ENCODE data around the gene MEI1.

MEI1 gene

DNA sequence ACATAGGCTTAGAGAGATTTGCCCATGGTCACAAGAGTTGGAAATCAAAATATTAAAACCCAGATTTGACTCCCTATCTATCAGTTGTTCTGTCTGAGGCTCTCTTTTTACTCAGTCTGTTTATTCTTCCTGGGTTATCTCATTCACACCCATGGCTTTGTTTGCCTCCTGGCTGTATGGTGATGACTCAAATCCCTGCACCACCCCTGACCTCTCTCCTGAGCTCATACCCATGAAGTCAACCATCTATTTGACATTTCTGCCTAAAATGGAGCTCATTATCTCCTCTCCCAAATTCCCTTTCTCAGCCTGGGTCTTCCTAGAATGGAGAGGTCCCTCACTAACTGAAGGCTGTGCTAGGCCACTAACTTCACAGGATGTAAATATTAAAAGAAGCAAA is 73.3 kb downstream of the MEI1 start:
- no peaks in the 10 kb centered on the region for H3K9me3 ChIP-seq (ENCODE audit: control insufficient read depth in 1 of 2, low read length in 2 of 2)
- H3K27ac ChIP-seq (ENCODE audit: low read length): no peak overlapping the region
- no peaks in the 10 kb centered on the region for H3K36me3 ChIP-seq (ENCODE audit: control insufficient read depth in 1 of 2, insufficient read depth in 2 of 2, low read length in 2 of 2)
- H3K27me3 ChIP-seq (ENCODE audit: low read depth, low read length): no peaks in the 10 kb centered on the region
- no peaks in the 10 kb centered on the region for H3K4me1 ChIP-seq (ENCODE audit: control insufficient read depth in 1 of 2, insufficient read depth in 2 of 2, low read length in 2 of 2)
- no peak overlapping the region for H3K4me3 ChIP-seq (ENCODE audit: low read depth in 1 of 2, low read length in 2 of 2)

GRCh38 chr22:41775338-41775737 is 76.0 kb downstream of the MEI1 start:
- no peak overlapping the region for H3K27ac ChIP-seq (ENCODE audit: low read length)

DNA sequence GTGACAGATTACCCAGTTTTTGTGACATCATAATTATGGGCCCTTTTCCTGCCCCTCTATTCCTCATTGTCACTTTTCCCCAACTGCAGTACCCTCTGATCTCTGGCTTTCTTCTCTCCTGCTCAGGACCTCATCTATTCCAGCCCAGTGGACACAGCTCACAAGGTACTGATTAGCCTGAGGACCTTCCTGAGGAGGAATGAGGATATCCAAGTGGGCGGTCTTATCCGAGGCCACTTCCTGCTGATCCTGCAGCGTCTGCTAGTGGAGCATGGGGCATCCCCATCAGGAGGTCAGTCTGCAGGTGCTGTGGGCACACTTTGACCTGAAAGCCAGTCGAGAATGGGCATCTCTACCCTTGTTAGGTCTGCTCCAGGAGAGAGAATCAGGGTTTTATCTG is 76.7 kb downstream of the MEI1 start:
- no peak overlapping the region for H3K27ac ChIP-seq (ENCODE audit: low read length)
- no peaks in the 10 kb centered on the region for H3K4me1 ChIP-seq (ENCODE audit: control insufficient read depth in 1 of 2, insufficient read depth in 2 of 2, low read length in 2 of 2)
- no peaks in the 10 kb centered on the region for H3K27me3 ChIP-seq (ENCODE audit: low read depth, low read length)
- H3K36me3 ChIP-seq (ENCODE audit: control insufficient read depth in 1 of 2, insufficient read depth in 2 of 2, low read length in 2 of 2): no peaks in the 10 kb centered on the region
- H3K4me3 ChIP-seq (ENCODE audit: low read depth in 1 of 2, low read length in 2 of 2): no peak overlapping the region
- H3K9me3 ChIP-seq (ENCODE audit: control insufficient read depth in 1 of 2, low read length in 2 of 2): no peaks in the 10 kb centered on the region

More at GRCh38 chr22:41775338-41775737, 76.0 kb downstream of the MEI1 start:
- Histone ChIP-seq H3K27me3 (ENCODE audit: low read depth, low read length) (no peaks in the 10 kb centered on the region), H3K4me1 (ENCODE audit: control insufficient read depth in 1 of 2, insufficient read depth in 2 of 2, low read length in 2 of 2) (no peaks in the 10 kb centered on the region), H3K4me3 (ENCODE audit: low read depth in 1 of 2, low read length in 2 of 2) (no peak overlapping the region), H3K9me3 (ENCODE audit: control insufficient read depth in 1 of 2, low read length in 2 of 2) (no peaks in the 10 kb centered on the region), H3K36me3 (ENCODE audit: control insufficient read depth in 1 of 2, insufficient read depth in 2 of 2, low read length in 2 of 2) (no peaks in the 10 kb centered on the region)

DNA sequence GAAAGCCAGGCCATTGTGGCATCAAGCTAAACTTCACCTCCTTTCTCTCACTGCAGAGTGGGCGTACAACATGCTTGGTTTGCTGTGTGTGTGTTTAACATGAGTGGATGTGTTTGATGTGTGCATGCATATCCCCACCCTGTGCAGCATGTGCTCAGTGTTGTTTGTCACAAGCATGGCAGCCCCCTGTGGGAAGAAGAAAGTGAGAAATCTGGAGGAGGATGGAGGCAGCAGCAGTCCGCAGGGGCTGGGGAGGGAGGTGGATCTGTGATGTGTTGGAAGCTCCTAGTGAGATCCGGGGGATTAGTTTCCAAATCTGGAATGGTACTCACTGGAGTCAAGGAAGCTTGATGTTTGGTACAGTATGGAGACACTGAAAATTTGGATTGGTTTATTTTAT is 77.1 kb downstream of the MEI1 start:
- H3K27ac ChIP-seq (ENCODE audit: low read length): no peak overlapping the region
- H3K27me3 ChIP-seq (ENCODE audit: low read depth, low read length): no peaks in the 10 kb centered on the region
- H3K4me1 ChIP-seq (ENCODE audit: control insufficient read depth in 1 of 2, insufficient read depth in 2 of 2, low read length in 2 of 2): no peaks in the 10 kb centered on the region
- H3K36me3 ChIP-seq (ENCODE audit: control insufficient read depth in 1 of 2, insufficient read depth in 2 of 2, low read length in 2 of 2): no peaks in the 10 kb centered on the region
- H3K4me3 ChIP-seq (ENCODE audit: low read depth in 1 of 2, low read length in 2 of 2): no peak overlapping the region
- no peaks in the 10 kb centered on the region for H3K9me3 ChIP-seq (ENCODE audit: control insufficient read depth in 1 of 2, low read length in 2 of 2)

DNA sequence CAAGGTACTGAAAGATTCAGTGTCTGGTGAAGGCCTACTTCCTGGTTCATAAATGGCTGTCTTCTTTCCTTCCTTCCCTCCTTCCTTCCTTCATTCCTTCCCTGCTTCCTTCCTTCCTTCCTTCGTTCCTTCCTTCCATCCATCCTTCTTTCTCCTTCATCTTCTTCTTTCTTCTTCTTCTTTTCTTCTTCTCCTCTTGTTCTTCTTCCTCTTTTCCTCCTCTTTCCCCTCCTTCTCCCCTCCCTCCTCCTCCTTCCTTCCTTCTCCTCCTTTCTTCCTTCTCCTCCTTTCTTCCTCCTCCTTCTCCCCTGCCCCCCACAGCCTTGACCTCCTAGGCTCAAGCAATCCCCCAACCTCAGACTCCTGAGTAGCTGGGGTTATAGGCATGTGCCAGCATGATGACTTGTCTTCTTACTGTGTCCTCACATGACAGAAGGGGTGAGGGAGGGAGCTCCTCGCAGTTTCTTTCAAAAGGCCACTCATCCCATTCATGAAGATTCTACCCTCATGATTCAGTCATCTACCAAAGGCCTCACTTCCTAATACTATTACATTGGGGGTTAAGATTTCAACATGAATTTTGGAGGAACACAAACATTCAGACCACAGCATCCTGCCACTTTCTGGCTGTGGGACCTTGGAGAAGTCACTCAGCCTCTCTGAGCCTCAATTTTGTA is 78.6 kb downstream of the MEI1 start:
- H3K36me3 ChIP-seq (ENCODE audit: control insufficient read depth in 1 of 2, insufficient read depth in 2 of 2, low read length in 2 of 2): no peaks in the 10 kb centered on the region

DNA sequence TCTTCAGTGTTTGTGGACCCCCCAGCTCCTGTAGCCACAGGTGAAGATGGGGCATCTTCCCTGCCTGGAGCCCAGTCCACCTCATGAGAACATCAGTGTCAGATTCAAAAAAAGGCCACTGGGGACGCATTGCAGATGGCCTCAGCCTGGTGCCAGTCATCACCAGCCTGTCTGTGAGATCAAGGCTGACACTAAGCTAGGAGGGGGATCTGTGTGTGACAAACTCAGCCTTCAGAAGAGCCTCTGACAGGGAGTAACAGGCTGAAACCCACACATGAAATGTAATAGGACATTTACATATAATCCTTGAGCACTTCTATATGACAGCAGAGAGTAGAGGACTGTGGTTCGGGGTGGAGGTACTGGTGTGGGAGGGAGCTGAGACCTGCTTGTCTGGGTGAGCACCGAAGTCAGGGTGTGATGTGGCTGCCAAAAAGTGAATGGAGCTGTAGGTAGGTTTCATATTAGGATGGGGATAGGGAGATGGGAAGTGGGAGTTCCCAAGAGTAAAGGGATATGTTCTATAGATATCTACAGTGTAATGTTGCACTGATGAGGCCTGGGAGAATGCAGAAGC is 80.7 kb downstream of the MEI1 start:
- Histone ChIP-seq H3K9me3 (ENCODE audit: control insufficient read depth in 1 of 2, low read length in 2 of 2) (no peaks in the 10 kb centered on the region), H3K4me3 (ENCODE audit: low read depth in 1 of 2, low read length in 2 of 2) (no peak overlapping the region), H3K27me3 (ENCODE audit: low read depth, low read length) (no peaks in the 10 kb centered on the region), H3K4me1 (ENCODE audit: control insufficient read depth in 1 of 2, insufficient read depth in 2 of 2, low read length in 2 of 2) (no peaks in the 10 kb centered on the region), H3K27ac (ENCODE audit: low read length) (no peak overlapping the region), H3K36me3 (ENCODE audit: control insufficient read depth in 1 of 2, insufficient read depth in 2 of 2, low read length in 2 of 2) (no peaks in the 10 kb centered on the region)

More for the DNA sequence above, 78.6 kb downstream of the MEI1 start:
- Histone ChIP-seq H3K4me1 (ENCODE audit: control insufficient read depth in 1 of 2, insufficient read depth in 2 of 2, low read length in 2 of 2) (no peaks in the 10 kb centered on the region), H3K4me3 (ENCODE audit: low read depth in 1 of 2, low read length in 2 of 2) (no peak overlapping the region), H3K9me3 (ENCODE audit: control insufficient read depth in 1 of 2, low read length in 2 of 2) (no peaks in the 10 kb centered on the region), H3K27me3 (ENCODE audit: low read depth, low read length) (no peaks in the 10 kb centered on the region), H3K27ac (ENCODE audit: low read length) (no peak overlapping the region)

DNA sequence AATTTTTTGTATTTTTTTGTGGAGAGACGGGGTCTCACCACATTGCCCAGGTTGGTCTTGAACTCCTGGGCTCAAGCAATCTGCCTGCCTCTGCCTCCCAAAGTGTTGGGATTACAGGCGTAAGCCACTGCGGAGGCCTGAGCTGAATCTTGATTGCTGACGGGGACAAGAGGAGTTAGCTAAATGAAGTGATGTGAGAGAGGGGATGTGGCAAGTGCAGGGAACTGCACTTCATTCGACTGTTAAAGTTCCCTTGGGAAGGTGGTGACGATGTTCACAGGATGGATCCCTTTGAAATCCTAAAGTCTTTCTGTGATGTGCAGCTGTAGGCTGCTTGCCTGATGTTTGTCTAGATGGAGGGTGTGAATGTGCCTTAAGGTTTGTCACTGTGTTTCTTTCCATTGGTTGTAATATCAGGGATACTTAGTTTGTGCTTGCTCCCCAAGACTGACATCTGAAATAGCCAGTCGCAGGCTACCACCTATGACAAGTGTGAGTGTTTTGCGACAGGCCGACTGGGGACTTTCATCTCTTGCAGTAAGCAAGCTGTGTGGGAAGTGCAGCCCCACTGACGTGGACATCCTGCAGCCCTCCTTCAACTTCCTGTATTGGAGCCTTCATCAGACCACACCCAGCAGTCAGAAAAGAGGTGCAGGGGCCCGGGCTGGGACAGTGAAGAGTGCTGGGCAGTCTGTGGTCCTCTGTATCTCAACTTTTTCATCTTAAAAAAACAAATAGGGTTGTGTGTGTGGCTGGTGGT is 81.6 kb downstream of the MEI1 start:
- H3K4me3 ChIP-seq (ENCODE audit: low read depth in 1 of 2, low read length in 2 of 2): peak overlapping the region in 1 of 2 donors; percentile 39
- H3K27ac ChIP-seq (ENCODE audit: low read length): peak overlapping the region; percentile 6
- no peaks in the 10 kb centered on the region for H3K36me3 ChIP-seq (ENCODE audit: control insufficient read depth in 1 of 2, insufficient read depth in 2 of 2, low read length in 2 of 2)
- no peaks in the 10 kb centered on the region for H3K9me3 ChIP-seq (ENCODE audit: control insufficient read depth in 1 of 2, low read length in 2 of 2)
- H3K4me1 ChIP-seq (ENCODE audit: control insufficient read depth in 1 of 2, insufficient read depth in 2 of 2, low read length in 2 of 2): no peaks in the 10 kb centered on the region
- H3K27me3 ChIP-seq (ENCODE audit: low read depth, low read length): no peaks in the 10 kb centered on the region

DNA sequence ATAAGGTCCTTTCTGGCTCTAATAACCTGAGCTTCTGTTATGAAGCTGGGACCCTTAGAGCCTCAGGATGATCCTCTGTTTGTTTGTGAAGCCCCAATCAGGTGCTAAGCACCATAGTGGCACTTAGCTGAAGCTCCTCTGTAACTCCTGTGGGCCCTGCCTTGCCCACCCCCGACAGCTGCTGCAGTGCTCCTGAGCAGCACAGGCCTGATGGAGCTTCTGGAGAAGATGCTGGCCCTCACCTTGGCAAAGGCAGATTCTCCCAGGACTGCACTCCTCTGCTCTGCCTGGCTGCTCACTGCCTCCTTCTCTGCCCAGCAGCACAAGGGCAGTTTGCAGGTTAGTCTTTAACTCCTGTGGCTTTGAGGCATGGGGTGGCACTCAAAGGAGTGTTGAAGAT is 82.2 kb downstream of the MEI1 start:
- Histone ChIP-seq H3K27ac (ENCODE audit: low read length) (peak overlapping the region; percentile 6), H3K27me3 (ENCODE audit: low read depth, low read length) (no peaks in the 10 kb centered on the region), H3K4me1 (ENCODE audit: control insufficient read depth in 1 of 2, insufficient read depth in 2 of 2, low read length in 2 of 2) (no peaks in the 10 kb centered on the region), H3K4me3 (ENCODE audit: low read depth in 1 of 2, low read length in 2 of 2) (peak overlapping the region in 1 of 2 donors; percentile 2), H3K36me3 (ENCODE audit: control insufficient read depth in 1 of 2, insufficient read depth in 2 of 2, low read length in 2 of 2) (no peaks in the 10 kb centered on the region), H3K9me3 (ENCODE audit: control insufficient read depth in 1 of 2, low read length in 2 of 2) (no peaks in the 10 kb centered on the region)

DNA sequence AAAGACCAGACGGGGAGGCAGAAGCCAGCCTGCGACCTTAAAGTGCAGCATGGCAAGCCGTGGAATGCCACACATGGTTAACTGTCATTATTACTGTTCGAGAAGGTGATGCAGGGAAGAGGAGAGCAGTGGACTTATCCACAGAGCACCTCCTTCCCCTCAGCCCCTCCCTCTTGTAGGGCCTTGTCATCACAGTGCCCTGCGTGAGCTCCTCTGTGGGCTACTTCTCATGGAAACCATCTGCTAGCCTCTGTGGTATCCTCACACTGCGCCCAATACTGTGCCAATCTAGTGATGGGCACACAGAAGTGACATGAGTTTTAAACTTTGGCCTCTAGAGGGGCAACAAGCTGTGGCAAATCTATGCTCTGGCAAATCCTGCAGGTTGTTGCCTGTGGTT is 83.0 kb downstream of the MEI1 start:
- no peaks in the 10 kb centered on the region for H3K36me3 ChIP-seq (ENCODE audit: control insufficient read depth in 1 of 2, insufficient read depth in 2 of 2, low read length in 2 of 2)
- no peak overlapping the region for H3K27ac ChIP-seq (ENCODE audit: low read length)
- no peaks in the 10 kb centered on the region for H3K27me3 ChIP-seq (ENCODE audit: low read depth, low read length)
- no peaks in the 10 kb centered on the region for H3K9me3 ChIP-seq (ENCODE audit: control insufficient read depth in 1 of 2, low read length in 2 of 2)
- no peaks in the 10 kb centered on the region for H3K4me1 ChIP-seq (ENCODE audit: control insufficient read depth in 1 of 2, insufficient read depth in 2 of 2, low read length in 2 of 2)
- no peak overlapping the region for H3K4me3 ChIP-seq (ENCODE audit: low read depth in 1 of 2, low read length in 2 of 2)

DNA sequence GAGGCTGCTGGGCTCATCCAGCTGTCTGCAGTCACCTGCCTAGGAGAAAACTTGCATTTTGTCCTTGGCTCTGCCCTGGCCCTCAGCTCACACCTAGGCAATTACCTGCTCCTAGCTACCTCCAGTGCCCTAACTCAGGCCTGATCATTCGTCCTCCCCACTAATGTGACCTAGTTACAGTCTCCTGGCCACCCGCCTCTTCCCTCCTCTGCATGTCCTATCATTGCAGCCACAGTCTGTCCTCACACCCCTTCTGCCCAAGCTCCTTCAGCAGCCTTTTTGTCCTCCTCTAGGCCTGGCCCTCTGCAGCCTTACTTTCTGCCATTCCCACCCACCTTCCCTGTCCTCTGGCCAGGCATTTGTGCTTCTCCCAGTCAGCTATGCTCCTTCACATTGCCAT is 83.4 kb downstream of the MEI1 start:
- no peaks in the 10 kb centered on the region for H3K9me3 ChIP-seq (ENCODE audit: control insufficient read depth in 1 of 2, low read length in 2 of 2)
- H3K4me1 ChIP-seq (ENCODE audit: control insufficient read depth in 1 of 2, insufficient read depth in 2 of 2, low read length in 2 of 2): no peaks in the 10 kb centered on the region
- H3K4me3 ChIP-seq (ENCODE audit: low read depth in 1 of 2, low read length in 2 of 2): no peak overlapping the region
- no peaks in the 10 kb centered on the region for H3K36me3 ChIP-seq (ENCODE audit: control insufficient read depth in 1 of 2, insufficient read depth in 2 of 2, low read length in 2 of 2)
- no peaks in the 10 kb centered on the region for H3K27me3 ChIP-seq (ENCODE audit: low read depth, low read length)
- no peak overlapping the region for H3K27ac ChIP-seq (ENCODE audit: low read length)

DNA sequence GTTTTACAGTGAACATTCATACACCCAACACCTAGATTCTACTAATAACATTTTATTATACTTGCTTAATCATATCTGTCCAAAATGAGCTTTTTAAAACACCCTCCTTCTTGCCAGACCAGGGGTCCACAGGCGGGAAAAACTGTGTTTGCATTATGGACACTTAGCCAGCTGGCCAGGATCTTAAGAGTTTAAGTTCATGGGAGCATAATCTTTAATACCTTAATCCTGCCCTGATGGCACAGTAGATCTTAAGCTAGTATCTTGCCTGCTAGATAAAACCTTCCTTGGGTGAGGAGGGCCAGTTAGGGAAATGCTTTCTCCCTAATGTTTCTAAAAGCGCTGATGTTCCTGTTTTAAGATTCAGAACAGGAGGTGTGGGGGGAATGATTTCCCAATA is 88.0 kb downstream of the MEI1 start:
- no peaks in the 10 kb centered on the region for H3K27me3 ChIP-seq (ENCODE audit: low read depth, low read length)
- no peaks in the 10 kb centered on the region for H3K4me1 ChIP-seq (ENCODE audit: control insufficient read depth in 1 of 2, insufficient read depth in 2 of 2, low read length in 2 of 2)
- H3K9me3 ChIP-seq (ENCODE audit: control insufficient read depth in 1 of 2, low read length in 2 of 2): no peaks in the 10 kb centered on the region
- H3K36me3 ChIP-seq (ENCODE audit: control insufficient read depth in 1 of 2, insufficient read depth in 2 of 2, low read length in 2 of 2): no peaks in the 10 kb centered on the region
- H3K4me3 ChIP-seq (ENCODE audit: low read depth in 1 of 2, low read length in 2 of 2): no peak overlapping the region
- H3K27ac ChIP-seq (ENCODE audit: low read length): no peak overlapping the region
